ENCODE results near the gene MAG. TPM values are rescaled to one million over a fixed set of nuclear protein-coding genes. Genes with fewer than 3 reads are reported as not detected.

MAG gene
- total RNA-seq, 1 donor from 2014 or later: 1.6 TPM

GRCh38 chr19:35292421-35293362 lies 731 bp downstream of the MAG start:
- no peaks in the 10 kb centered on the region for H3K9me3 ChIP-seq (ENCODE audit: control insufficient read depth in 3 of 3, low read length in 3 of 3)
- no peaks in the 10 kb centered on the region for H3K4me1 ChIP-seq (ENCODE audit: control insufficient read depth in 3 of 3, insufficient read depth in 3 of 3, low read length in 3 of 3)
- H3K9ac ChIP-seq (ENCODE audit: low read depth in 1 of 3, low read length in 3 of 3): no peak overlapping the region
- H3K4me3 ChIP-seq (ENCODE audit: low read length in 3 of 3): no peak overlapping the region
- peaks cover 38 to 49% (median 46%) of the 10 kb centered on the region in 3 donors for H3K27me3 ChIP-seq (ENCODE audit: control insufficient read depth in 3 of 3, insufficient read depth in 3 of 3, low read length in 3 of 3)
- no peak overlapping the region for H3K27ac ChIP-seq (ENCODE audit: low read depth, low read length)
- no peaks in the 10 kb centered on the region for H3K36me3 ChIP-seq (ENCODE audit: control insufficient read depth in 3 of 3, insufficient read depth in 3 of 3, low read length in 3 of 3)

- Histone ChIP-seq H3K27me3 (ENCODE audit: control insufficient read depth in 3 of 3, insufficient read depth in 3 of 3, low read length in 3 of 3) (peaks cover 44 to 53% (median 52%) of the 10 kb centered on the region in 3 donors), H3K4me3 (ENCODE audit: low read length in 3 of 3) (no peak overlapping the region), H3K4me1 (ENCODE audit: control insufficient read depth in 3 of 3, insufficient read depth in 3 of 3, low read length in 3 of 3) (no peaks in the 10 kb centered on the region), H3K9me3 (ENCODE audit: control insufficient read depth in 3 of 3, low read length in 3 of 3) (no peaks in the 10 kb centered on the region), H3K9ac (ENCODE audit: low read depth in 1 of 3, low read length in 3 of 3) (no peak overlapping the region), H3K27ac (ENCODE audit: low read depth, low read length) (no peak overlapping the region), H3K36me3 (ENCODE audit: control insufficient read depth in 3 of 3, insufficient read depth in 3 of 3, low read length in 3 of 3) (no peaks in the 10 kb centered on the region)
Measured at GRCh38 chr19:35293363-35293739, 1.4 kb downstream of the MAG start.

GRCh38 chr19:35293808-35294207 lies 1.8 kb downstream of the MAG start:
- Histone ChIP-seq H3K9ac (ENCODE audit: low read depth in 1 of 3, low read length in 3 of 3) (no peak overlapping the region), H3K4me3 (ENCODE audit: low read length in 3 of 3) (no peak overlapping the region), H3K36me3 (ENCODE audit: control insufficient read depth in 3 of 3, insufficient read depth in 3 of 3, low read length in 3 of 3) (no peaks in the 10 kb centered on the region), H3K9me3 (ENCODE audit: control insufficient read depth in 3 of 3, low read length in 3 of 3) (no peaks in the 10 kb centered on the region), H3K27ac (ENCODE audit: low read depth, low read length) (no peak overlapping the region), H3K4me1 (ENCODE audit: control insufficient read depth in 3 of 3, insufficient read depth in 3 of 3, low read length in 3 of 3) (no peaks in the 10 kb centered on the region), H3K27me3 (ENCODE audit: control insufficient read depth in 3 of 3, insufficient read depth in 3 of 3, low read length in 3 of 3) (peaks cover 49 to 57% (median 52%) of the 10 kb centered on the region in 3 donors)

GRCh38 chr19:35294328-35294727 lies 2.4 kb downstream of the MAG start:
- no peaks in the 10 kb centered on the region for H3K9me3 ChIP-seq (ENCODE audit: control insufficient read depth in 3 of 3, low read length in 3 of 3)
- H3K36me3 ChIP-seq (ENCODE audit: control insufficient read depth in 3 of 3, insufficient read depth in 3 of 3, low read length in 3 of 3): no peaks in the 10 kb centered on the region
- peaks cover 52 to 61% (median 53%) of the 10 kb centered on the region in 3 donors for H3K27me3 ChIP-seq (ENCODE audit: control insufficient read depth in 3 of 3, insufficient read depth in 3 of 3, low read length in 3 of 3)
- H3K4me3 ChIP-seq (ENCODE audit: low read length in 3 of 3): no peak overlapping the region
- H3K27ac ChIP-seq (ENCODE audit: low read depth, low read length): no peak overlapping the region
- H3K9ac ChIP-seq (ENCODE audit: low read depth in 1 of 3, low read length in 3 of 3): no peak overlapping the region
- no peaks in the 10 kb centered on the region for H3K4me1 ChIP-seq (ENCODE audit: control insufficient read depth in 3 of 3, insufficient read depth in 3 of 3, low read length in 3 of 3)

DNA sequence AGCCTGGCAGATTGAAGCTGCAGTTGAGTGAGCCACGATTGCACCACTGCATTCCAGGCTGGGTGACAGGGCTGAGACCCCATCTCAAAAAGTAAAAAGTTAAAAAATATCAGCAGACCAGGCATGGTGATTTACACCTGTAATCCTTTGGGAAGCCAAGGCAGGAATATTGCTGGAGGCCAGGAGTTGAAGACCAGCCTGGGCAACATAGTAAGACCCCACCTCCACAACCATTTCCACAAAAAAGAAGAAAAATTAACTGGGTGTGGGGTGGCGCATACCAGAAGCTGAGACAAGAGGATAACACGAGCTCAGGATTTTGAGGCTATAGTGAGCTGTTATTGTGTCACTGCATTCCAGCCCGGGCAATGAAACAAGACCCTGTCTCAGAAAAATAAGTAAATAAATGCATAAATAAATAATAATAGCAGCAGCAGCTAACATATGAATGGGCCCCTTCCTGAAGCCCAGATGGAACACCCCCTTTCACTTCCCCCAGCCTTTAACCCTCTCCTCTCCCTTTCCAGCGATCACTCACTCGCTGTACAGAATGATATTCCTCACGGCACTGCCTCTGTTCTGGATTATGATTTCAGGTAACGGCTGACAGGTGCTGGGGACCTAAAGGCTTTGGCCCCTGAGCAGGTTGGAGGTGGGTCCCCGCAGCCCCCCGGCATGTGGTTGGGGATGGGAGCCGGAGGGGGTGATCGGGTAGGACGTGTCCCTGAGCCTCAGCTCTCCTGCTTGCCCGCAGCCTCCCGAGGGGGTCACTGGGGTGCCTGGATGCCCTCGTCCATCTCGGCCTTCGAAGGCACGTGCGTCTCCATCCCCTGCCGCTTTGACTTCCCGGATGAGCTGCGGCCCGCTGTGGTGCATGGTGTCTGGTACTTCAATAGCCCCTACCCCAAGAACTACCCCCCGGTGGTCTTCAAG lies 3.2 kb downstream of the MAG start:
- no peaks in the 10 kb centered on the region for H3K9me3 ChIP-seq (ENCODE audit: control insufficient read depth in 3 of 3, low read length in 3 of 3)
- H3K27ac ChIP-seq (ENCODE audit: low read depth, low read length): no peak overlapping the region
- no peaks in the 10 kb centered on the region for H3K4me1 ChIP-seq (ENCODE audit: control insufficient read depth in 3 of 3, insufficient read depth in 3 of 3, low read length in 3 of 3)
- H3K36me3 ChIP-seq (ENCODE audit: control insufficient read depth in 3 of 3, insufficient read depth in 3 of 3, low read length in 3 of 3): no peaks in the 10 kb centered on the region
- H3K4me3 ChIP-seq (ENCODE audit: low read length in 3 of 3): no peak overlapping the region
- H3K27me3 ChIP-seq (ENCODE audit: control insufficient read depth in 3 of 3, insufficient read depth in 3 of 3, low read length in 3 of 3): peaks cover 54 to 66% (median 56%) of the 10 kb centered on the region in 3 donors
- H3K9ac ChIP-seq (ENCODE audit: low read depth in 1 of 3, low read length in 3 of 3): no peak overlapping the region

DNA sequence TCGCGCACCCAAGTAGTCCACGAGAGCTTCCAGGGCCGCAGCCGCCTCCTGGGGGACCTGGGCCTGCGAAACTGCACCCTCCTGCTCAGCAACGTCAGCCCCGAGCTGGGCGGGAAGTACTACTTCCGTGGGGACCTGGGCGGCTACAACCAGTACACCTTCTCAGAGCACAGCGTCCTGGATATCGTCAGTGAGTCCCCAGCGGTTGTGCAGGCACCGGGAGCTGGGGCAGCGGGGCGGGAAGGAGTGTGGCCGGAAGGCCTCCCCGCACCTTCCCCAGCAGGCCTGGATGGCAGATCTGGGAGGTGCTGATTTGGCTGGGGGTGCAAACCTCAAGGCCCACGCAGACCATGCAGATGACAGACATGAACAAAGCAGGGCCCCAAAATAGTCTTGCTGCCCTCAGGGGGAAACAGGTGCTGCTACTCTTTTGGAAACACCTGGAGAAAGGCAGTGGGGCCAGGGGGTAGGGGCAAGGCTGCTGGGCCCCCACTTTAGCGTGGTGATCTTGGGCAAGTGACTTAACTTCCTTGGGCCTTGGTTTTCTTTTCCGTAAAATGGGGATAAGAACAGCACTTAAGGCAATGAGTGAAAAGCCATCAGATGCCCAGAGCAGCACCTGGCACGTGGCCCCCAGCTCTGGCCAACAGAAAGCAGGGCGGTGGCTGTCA lies 4.0 kb downstream of the MAG start:
- no peaks in the 10 kb centered on the region for H3K36me3 ChIP-seq (ENCODE audit: control insufficient read depth in 3 of 3, insufficient read depth in 3 of 3, low read length in 3 of 3)
- H3K27me3 ChIP-seq (ENCODE audit: control insufficient read depth in 3 of 3, insufficient read depth in 3 of 3, low read length in 3 of 3): peaks cover 58 to 72% (median 61%) of the 10 kb centered on the region in 3 donors
- no peak overlapping the region for H3K9ac ChIP-seq (ENCODE audit: low read depth in 1 of 3, low read length in 3 of 3)

DNA sequence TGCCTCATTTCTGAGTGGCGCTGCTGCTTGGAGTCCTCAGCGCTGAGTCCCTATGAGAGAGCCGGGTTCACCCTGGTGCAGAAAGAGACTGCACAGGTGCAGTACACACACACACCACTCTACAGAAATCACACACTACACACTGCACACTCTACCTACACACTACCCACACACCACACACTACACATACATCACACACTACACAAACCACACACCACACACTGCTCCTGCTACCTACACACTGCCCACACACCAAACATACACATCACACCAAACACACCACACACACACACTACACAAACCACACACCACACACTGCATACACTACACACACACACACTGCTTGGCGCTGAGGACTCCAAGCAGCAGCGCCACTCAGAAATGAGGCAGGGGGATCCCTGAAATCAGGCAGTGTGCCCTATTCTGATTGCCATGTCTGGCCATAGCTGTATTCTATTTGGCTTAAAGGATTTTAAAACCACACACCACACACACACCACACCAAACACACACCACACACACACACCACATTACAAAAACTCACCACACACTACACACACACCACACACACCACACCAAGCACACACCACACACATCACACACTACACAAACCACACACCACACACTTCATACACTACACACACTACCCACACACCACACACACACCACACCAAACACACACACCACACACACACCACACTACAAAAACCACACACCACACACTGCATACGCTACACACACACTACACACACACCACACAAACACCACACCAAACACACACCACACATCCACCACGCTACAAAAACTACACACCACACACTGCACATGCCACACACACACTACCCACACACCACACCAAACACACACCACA lies 4.9 kb downstream of the MAG start:
- Histone ChIP-seq H3K27me3 (ENCODE audit: control insufficient read depth in 3 of 3, insufficient read depth in 3 of 3, low read length in 3 of 3) (peaks cover 51 to 72% (median 61%) of the 10 kb centered on the region in 3 donors), H3K36me3 (ENCODE audit: control insufficient read depth in 3 of 3, insufficient read depth in 3 of 3, low read length in 3 of 3) (no peaks in the 10 kb centered on the region), H3K4me3 (ENCODE audit: low read length in 3 of 3) (no peak overlapping the region), H3K9me3 (ENCODE audit: control insufficient read depth in 3 of 3, low read length in 3 of 3) (no peaks in the 10 kb centered on the region), H3K9ac (ENCODE audit: low read depth in 1 of 3, low read length in 3 of 3) (no peak overlapping the region), H3K4me1 (ENCODE audit: control insufficient read depth in 3 of 3, insufficient read depth in 3 of 3, low read length in 3 of 3) (no peaks in the 10 kb centered on the region), H3K27ac (ENCODE audit: low read depth, low read length) (no peak overlapping the region)

More for the DNA sequence above, 4.0 kb downstream of the MAG start:
- Histone ChIP-seq H3K4me1 (ENCODE audit: control insufficient read depth in 3 of 3, insufficient read depth in 3 of 3, low read length in 3 of 3) (no peaks in the 10 kb centered on the region), H3K9me3 (ENCODE audit: control insufficient read depth in 3 of 3, low read length in 3 of 3) (no peaks in the 10 kb centered on the region), H3K27ac (ENCODE audit: low read depth, low read length) (no peak overlapping the region), H3K4me3 (ENCODE audit: low read length in 3 of 3) (no peak overlapping the region)

DNA sequence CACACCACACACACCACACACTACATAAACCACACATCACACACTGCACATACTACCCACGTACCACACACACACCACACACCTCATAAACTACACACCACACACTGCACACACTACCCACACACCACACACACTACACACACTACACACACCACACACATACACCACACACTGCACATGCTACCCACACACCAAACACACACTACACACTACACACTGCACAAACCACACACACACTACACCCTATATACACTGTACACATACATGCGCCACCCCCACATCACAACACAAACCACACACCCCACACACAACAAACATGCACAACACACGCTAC lies 5.5 kb downstream of the MAG start:
- Histone ChIP-seq H3K4me1 (ENCODE audit: control insufficient read depth in 3 of 3, insufficient read depth in 3 of 3, low read length in 3 of 3) (no peaks in the 10 kb centered on the region), H3K27ac (ENCODE audit: low read depth, low read length) (no peak overlapping the region), H3K27me3 (ENCODE audit: control insufficient read depth in 3 of 3, insufficient read depth in 3 of 3, low read length in 3 of 3) (peaks cover 51 to 78% (median 65%) of the 10 kb centered on the region in 3 donors), H3K4me3 (ENCODE audit: low read length in 3 of 3) (no peak overlapping the region), H3K36me3 (ENCODE audit: control insufficient read depth in 3 of 3, insufficient read depth in 3 of 3, low read length in 3 of 3) (no peaks in the 10 kb centered on the region), H3K9me3 (ENCODE audit: control insufficient read depth in 3 of 3, low read length in 3 of 3) (no peaks in the 10 kb centered on the region), H3K9ac (ENCODE audit: low read depth in 1 of 3, low read length in 3 of 3) (no peak overlapping the region)

DNA sequence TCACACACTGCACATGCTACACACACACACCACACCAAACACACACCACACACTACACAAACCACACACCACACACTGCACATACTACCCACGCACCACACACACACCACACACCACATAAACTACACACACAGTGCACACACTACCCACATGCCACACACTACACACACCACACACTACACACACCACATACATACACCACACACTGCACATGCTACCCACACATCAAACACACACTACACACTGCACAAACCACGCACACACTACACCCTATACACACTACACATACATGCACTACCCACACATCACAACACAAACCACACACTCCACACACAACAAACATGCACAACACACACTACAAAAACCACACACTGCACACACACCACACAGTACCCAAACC lies 6.0 kb downstream of the MAG start:
- Histone ChIP-seq H3K9me3 (ENCODE audit: control insufficient read depth in 3 of 3, low read length in 3 of 3) (no peaks in the 10 kb centered on the region), H3K9ac (ENCODE audit: low read depth in 1 of 3, low read length in 3 of 3) (no peak overlapping the region), H3K27me3 (ENCODE audit: control insufficient read depth in 3 of 3, insufficient read depth in 3 of 3, low read length in 3 of 3) (peaks cover 50 to 76% (median 63%) of the 10 kb centered on the region in 3 donors), H3K4me1 (ENCODE audit: control insufficient read depth in 3 of 3, insufficient read depth in 3 of 3, low read length in 3 of 3) (no peaks in the 10 kb centered on the region), H3K27ac (ENCODE audit: low read depth, low read length) (no peak overlapping the region), H3K4me3 (ENCODE audit: low read length in 3 of 3) (no peak overlapping the region), H3K36me3 (ENCODE audit: control insufficient read depth in 3 of 3, insufficient read depth in 3 of 3, low read length in 3 of 3) (no peaks in the 10 kb centered on the region)
